Ishikawa (cell line): ENCODE data around the gene MEP1B.

ENCODE experiments used
- CEBPB ChIP-seq: IDR thresholded peaks from 2 replicates; pipeline ENCODE4 v1.6.1; 2012
- RAD21 ChIP-seq: IDR thresholded peaks from 2 replicates; pipeline ENCODE4 v1.6.1; 2012; ENCODE audit warnings: low read depth
- TAF1 ChIP-seq: IDR thresholded peaks from 2 replicates; pipeline ENCODE4 v1.6.1; 2012; ENCODE audit warnings: low read depth, mild to moderate bottlenecking
- YY1 ChIP-seq: IDR thresholded peaks from 2 replicates; pipeline ENCODE4 v1.6.1; 2012; ENCODE audit warnings: low read depth

DNA sequence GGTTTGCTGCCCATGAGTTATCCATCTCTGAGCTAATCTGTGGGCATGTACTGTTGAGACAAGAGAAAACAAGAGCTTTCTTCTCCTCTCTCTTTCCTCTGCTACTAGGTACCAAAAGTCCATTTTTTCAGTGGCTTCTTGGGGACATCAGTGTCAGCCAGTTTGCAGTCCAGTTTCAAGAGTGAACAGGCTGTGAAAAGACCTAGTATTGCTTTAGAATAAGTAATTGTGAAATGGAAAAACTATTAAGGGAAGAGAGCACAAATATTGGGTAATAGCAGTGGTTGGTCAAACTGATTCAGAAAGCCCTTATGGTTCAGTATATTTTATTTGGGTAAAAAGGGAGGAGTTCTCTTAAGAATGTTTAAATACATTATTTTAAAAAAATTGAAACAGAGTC, 33.0 kb upstream of the MEP1B start:
- TF ChIP-seq RAD21 (no peak), YY1 (no peak), TAF1 (no peak), CEBPB (no peak)
